LNCAP (cell line): Measurements from ENCODE around the gene TCEANC2.

Source experiments
- TF ChIP-seq, protein P1 (sequence below): fragments of 450-650 bp; IDR thresholded peaks from 2 replicates; pipeline ENCODE4 v1.5.1; 2017; ENCODE audit warnings: mild to moderate bottlenecking

TCEANC2 gene

GRCh38 chr1:54069791-54070170 is 16.4 kb downstream of the TCEANC2 start:
- TF ChIP-seq, protein P1, sequence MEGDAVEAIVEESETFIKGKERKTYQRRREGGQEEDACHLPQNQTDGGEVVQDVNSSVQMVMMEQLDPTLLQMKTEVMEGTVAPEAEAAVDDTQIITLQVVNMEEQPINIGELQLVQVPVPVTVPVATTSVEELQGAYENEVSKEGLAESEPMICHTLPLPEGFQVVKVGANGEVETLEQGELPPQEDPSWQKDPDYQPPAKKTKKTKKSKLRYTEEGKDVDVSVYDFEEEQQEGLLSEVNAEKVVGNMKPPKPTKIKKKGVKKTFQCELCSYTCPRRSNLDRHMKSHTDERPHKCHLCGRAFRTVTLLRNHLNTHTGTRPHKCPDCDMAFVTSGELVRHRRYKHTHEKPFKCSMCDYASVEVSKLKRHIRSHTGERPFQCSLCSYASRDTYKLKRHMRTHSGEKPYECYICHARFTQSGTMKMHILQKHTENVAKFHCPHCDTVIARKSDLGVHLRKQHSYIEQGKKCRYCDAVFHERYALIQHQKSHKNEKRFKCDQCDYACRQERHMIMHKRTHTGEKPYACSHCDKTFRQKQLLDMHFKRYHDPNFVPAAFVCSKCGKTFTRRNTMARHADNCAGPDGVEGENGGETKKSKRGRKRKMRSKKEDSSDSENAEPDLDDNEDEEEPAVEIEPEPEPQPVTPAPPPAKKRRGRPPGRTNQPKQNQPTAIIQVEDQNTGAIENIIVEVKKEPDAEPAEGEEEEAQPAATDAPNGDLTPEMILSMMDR, result no peak

DNA sequence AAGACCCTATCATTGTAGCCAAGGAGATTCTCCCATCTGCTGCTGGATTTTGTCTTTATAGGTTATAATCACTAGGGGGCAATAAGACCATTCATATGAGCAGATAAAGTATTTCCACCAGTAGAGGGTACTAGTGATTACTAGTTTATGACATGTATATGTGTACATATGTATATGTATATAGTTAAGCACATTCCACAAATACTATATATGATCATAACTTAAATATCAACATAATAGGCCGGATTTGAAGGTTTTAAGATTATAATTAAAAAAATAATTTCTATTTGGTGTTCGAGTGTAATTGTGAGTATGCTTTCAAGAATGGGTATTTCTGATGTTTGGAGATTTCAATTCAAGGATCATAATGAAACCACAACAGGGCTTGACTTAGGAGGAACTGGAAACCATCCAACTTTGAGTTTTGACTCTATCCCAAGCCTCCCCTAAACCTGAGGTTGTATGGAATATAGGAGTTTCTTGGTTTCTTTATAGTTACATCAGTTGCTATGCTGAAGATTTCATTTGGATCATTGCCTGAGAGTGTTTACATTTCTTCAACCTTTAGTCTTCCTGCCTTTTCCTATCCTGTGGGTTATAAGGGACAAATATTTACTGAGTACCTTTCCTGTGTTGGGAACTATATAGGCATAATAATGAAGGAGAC is 16.9 kb downstream of the TCEANC2 start:
- TF ChIP-seq, protein P1, result peak; percentile 90

- TF ChIP-seq, protein P1, result no peak
Measured at GRCh38 chr1:54077359-54077758, 24.0 kb downstream of the TCEANC2 start.

DNA sequence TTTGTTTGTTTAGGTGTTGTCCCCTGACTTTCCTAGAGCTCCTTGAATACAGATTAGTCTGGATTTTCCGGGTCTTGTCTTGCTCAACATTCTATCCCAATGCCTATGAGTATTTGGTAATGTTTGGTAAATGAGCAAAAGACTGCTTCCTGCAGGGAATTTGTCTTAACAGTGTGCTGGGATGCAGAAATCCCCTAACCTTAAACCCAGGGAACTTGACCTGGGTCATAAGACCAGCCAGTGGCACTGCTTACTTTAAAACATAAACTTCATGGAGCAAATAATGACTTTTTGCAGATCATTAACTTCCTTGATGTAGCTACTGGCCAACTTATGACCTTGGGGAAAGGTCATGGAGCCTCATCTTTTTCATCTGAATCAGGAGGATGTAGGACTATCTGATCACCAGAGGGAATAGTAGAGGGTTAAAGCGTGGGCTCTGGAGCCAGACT is 27.2 kb downstream of the TCEANC2 start:
- TF ChIP-seq, protein P1, result no peak

GRCh38 chr1:54081306-54082270 is 28.2 kb downstream of the TCEANC2 start:
- TF ChIP-seq, protein P1, result peak; percentile 93

GRCh38 chr1:54084794-54085193 is 31.4 kb downstream of the TCEANC2 start:
- TF ChIP-seq, protein P1, result no peak

- TF ChIP-seq, protein P1, result no peak
Measured at GRCh38 chr1:54086754-54087153, 33.3 kb downstream of the TCEANC2 start.
